ENCODE data around the gene OXCT1. TPM values are rescaled to one million over a fixed set of nuclear protein-coding genes. Genes with fewer than 3 reads are reported as not detected.

The OXCT1 gene
- total RNA-seq, 1 experiment from 2014 or later: 20.6 TPM

DNA sequence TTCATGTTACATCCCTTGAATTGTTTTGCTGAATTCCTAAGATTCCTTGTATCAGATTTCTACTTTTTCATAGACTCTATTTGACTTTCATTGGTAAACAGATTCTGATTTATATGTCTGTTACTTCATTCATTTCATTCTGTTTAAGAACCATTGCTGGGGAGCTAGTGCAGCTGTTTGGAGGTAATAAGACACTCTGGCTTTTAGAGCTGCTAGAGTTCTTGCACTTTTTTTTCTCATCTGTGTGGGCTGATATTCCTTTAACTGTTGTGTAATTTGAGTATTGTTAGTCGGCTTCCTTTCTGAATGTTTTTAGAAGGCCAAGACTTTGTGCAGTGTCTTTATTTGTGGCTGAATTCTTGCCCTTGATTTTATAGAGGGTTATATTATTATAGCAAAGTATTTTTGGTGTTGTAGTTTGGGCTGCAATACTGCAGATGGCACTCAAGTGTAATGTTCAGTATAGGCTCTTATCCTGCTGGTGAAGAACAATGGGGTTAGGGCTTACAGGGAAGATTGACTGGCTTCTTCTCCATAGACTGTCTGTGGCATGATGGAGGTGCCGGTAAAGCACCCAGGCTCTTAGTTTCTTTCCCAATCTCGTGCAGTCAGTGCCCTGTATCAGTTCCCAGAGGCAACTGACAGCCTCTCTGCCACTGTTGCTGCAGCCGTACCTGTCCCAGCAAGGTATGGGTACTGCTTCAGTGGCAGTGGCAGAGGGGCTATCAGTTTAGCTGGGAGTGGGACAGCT lies 162.2 kb downstream of the OXCT1 start:
- CTCF ChIA-PET: interaction anchor here (0.7 to 2.4 kb wide), 10 partner anchors 12 to 349 kb away, joined by 3 to 34 read pairs (median 4); no protein-coding TSS in a partner anchor
- H3K4me1 Mint-ChIP-seq: no peaks in the 10 kb centered on the region; the same call in 1 of the 2 replicates
- H3K36me3 Mint-ChIP-seq: no peaks in the 10 kb centered on the region
- no peak overlapping the region for H3K4me3 Mint-ChIP-seq
- H3K27me3 Mint-ChIP-seq (ENCODE audit: low read depth): peaks cover 4% of the 10 kb centered on the region; the same call in 1 of the 2 replicates
- DNase-seq (ENCODE audit: low spot score) (peak; percentile 12), ATAC-seq (peak; percentile 99)
- peaks cover 4% of the 10 kb centered on the region for H3K9me3 Mint-ChIP-seq
- H3K27ac Mint-ChIP-seq: no peak overlapping the region
- TF ChIP-seq ELF4 (CRISPR knock-in tag; IDR thresholded peaks at IDR 0.05; ENCODE audit: low read depth) (no peak), RORB (CRISPR knock-in tag; IDR thresholded peaks at IDR 0.05) (no peak)
- POLR2A ChIA-PET: interaction anchor here (0.6 kb wide), 1 partner anchor 10 kb away, joined by 4 read pairs; no protein-coding TSS in a partner anchor

- CTCF ChIA-PET: interaction anchor here (0.8 to 1.2 kb wide), 5 partner anchors 12 to 307 kb away, joined by 3 to 4 read pairs (median 3); no protein-coding TSS in a partner anchor
- POLR2A ChIA-PET: interaction anchor here (0.5 kb wide), 1 partner anchor 138 kb away, joined by 5 read pairs; no protein-coding TSS in a partner anchor
- TF ChIP-seq NFATC4 (CRISPR knock-in tag; IDR thresholded peaks at IDR 0.05): no peak
- TF ChIP-seq SOX15 (CRISPR knock-in tag; IDR thresholded peaks at IDR 0.05): no peak
- TF ChIP-seq TEAD4 (CRISPR knock-in tag; IDR thresholded peaks at IDR 0.05): no peak
- no peak for TF ChIP-seq FOXK1 (CRISPR knock-in tag; IDR thresholded peaks at IDR 0.05)
- TF ChIP-seq EMX1 (CRISPR knock-in tag; IDR thresholded peaks at IDR 0.05): no peak
- TF ChIP-seq, protein P1, sequence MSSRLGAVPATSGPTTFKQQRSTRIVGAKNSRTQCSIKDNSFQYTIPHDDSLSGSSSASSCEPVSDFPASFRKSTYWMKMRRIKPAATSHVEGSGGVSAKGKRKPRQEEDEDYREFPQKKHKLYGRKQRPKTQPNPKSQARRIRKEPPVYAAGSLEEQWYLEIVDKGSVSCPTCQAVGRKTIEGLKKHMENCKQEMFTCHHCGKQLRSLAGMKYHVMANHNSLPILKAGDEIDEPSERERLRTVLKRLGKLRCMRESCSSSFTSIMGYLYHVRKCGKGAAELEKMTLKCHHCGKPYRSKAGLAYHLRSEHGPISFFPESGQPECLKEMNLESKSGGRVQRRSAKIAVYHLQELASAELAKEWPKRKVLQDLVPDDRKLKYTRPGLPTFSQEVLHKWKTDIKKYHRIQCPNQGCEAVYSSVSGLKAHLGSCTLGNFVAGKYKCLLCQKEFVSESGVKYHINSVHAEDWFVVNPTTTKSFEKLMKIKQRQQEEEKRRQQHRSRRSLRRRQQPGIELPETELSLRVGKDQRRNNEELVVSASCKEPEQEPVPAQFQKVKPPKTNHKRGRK (CRISPR knock-in tag; IDR thresholded peaks at IDR 0.05; ENCODE audit: borderline replicate concordance): no peak
- TF ChIP-seq ZNF232 (CRISPR knock-in tag; IDR thresholded peaks at IDR 0.05): no peak
- TF ChIP-seq FOXJ3 (CRISPR knock-in tag; IDR thresholded peaks at IDR 0.05; ENCODE audit: borderline replicate concordance): no peak
- no peak for TF ChIP-seq IRF2 (CRISPR knock-in tag; IDR thresholded peaks at IDR 0.05; ENCODE audit: borderline replicate concordance, low read depth)
- TF ChIP-seq AFF4 (CRISPR knock-in tag; IDR thresholded peaks at IDR 0.05; ENCODE audit: borderline replicate concordance): no peak
- TF ChIP-seq ATF1 (CRISPR knock-in tag; IDR thresholded peaks at IDR 0.05): no peak
- TF ChIP-seq SP1 (CRISPR knock-in tag; conservative IDR thresholded peaks at IDR 0.05): no peak
- TF ChIP-seq, protein P2, sequence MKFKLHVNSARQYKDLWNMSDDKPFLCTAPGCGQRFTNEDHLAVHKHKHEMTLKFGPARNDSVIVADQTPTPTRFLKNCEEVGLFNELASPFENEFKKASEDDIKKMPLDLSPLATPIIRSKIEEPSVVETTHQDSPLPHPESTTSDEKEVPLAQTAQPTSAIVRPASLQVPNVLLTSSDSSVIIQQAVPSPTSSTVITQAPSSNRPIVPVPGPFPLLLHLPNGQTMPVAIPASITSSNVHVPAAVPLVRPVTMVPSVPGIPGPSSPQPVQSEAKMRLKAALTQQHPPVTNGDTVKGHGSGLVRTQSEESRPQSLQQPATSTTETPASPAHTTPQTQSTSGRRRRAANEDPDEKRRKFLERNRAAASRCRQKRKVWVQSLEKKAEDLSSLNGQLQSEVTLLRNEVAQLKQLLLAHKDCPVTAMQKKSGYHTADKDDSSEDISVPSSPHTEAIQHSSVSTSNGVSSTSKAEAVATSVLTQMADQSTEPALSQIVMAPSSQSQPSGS (CRISPR knock-in tag; IDR thresholded peaks at IDR 0.05; ENCODE audit: borderline replicate concordance, low read depth): no peak
- no peak for TF ChIP-seq CREM (CRISPR knock-in tag; IDR thresholded peaks at IDR 0.05)
- TF ChIP-seq, protein P3, sequence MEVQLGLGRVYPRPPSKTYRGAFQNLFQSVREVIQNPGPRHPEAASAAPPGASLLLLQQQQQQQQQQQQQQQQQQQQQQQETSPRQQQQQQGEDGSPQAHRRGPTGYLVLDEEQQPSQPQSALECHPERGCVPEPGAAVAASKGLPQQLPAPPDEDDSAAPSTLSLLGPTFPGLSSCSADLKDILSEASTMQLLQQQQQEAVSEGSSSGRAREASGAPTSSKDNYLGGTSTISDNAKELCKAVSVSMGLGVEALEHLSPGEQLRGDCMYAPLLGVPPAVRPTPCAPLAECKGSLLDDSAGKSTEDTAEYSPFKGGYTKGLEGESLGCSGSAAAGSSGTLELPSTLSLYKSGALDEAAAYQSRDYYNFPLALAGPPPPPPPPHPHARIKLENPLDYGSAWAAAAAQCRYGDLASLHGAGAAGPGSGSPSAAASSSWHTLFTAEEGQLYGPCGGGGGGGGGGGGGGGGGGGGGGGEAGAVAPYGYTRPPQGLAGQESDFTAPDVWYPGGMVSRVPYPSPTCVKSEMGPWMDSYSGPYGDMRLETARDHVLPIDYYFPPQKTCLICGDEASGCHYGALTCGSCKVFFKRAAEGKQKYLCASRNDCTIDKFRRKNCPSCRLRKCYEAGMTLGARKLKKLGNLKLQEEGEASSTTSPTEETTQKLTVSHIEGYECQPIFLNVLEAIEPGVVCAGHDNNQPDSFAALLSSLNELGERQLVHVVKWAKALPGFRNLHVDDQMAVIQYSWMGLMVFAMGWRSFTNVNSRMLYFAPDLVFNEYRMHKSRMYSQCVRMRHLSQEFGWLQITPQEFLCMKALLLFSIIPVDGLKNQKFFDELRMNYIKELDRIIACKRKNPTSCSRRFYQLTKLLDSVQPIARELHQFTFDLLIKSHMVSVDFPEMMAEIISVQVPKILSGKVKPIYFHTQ (CRISPR knock-in tag; IDR thresholded peaks at IDR 0.05): no peak
- TF ChIP-seq, protein P4, sequence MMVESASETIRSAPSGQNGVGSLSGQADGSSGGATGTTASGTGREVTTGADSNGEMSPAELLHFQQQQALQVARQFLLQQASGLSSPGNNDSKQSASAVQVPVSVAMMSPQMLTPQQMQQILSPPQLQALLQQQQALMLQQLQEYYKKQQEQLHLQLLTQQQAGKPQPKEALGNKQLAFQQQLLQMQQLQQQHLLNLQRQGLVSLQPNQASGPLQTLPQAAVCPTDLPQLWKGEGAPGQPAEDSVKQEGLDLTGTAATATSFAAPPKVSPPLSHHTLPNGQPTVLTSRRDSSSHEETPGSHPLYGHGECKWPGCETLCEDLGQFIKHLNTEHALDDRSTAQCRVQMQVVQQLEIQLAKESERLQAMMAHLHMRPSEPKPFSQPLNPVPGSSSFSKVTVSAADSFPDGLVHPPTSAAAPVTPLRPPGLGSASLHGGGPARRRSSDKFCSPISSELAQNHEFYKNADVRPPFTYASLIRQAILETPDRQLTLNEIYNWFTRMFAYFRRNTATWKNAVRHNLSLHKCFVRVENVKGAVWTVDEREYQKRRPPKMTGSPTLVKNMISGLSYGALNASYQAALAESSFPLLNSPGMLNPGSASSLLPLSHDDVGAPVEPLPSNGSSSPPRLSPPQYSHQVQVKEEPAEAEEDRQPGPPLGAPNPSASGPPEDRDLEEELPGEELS (CRISPR knock-in tag; IDR thresholded peaks at IDR 0.05): no peak
- H3K27me3 Mint-ChIP-seq (ENCODE audit: low read depth): no peaks in the 10 kb centered on the region; the same call in 1 of the 2 replicates
- no peaks in the 10 kb centered on the region for H3K36me3 Mint-ChIP-seq
- H3K4me3 Mint-ChIP-seq: no peak overlapping the region
- no peak overlapping the region for H3K27ac Mint-ChIP-seq
- H3K4me1 Mint-ChIP-seq: no peaks in the 10 kb centered on the region
- peak; percentile 91 for ATAC-seq
- H3K9me3 Mint-ChIP-seq: peaks cover 15% of the 10 kb centered on the region
- no peak for DNase-seq (ENCODE audit: low spot score)
Observed at GRCh38 chr5:41695920-41696582, 174.2 kb downstream of the OXCT1 start.

Data from WTC11 (cell line).